BLaER1 (cell line): Measurements from ENCODE around the gene MORN3.
"Not testable (repeated sequence)": the region's sequence is repeated elsewhere in the genome, so short reads cannot be mapped to it uniquely, and the experiment has no call there.

ENCODE experiments used
- H3K27ac ChIP-seq: shearing (Covaris generic); formaldehyde crosslinking; 2 replicates; pipeline ENCODE4 v1.8.1; 2022
- H3K27me3 ChIP-seq: shearing (Covaris generic); formaldehyde crosslinking; 2 replicates; pipeline ENCODE4 v1.8.1; 2022
- H3K36me3 ChIP-seq: shearing (Covaris generic); formaldehyde crosslinking; 2 replicates; pipeline ENCODE4 v1.8.1; 2022
- H3K4me1 ChIP-seq: shearing (Covaris generic); formaldehyde crosslinking; 2 replicates; pipeline ENCODE4 v1.8.1; 2022
- H3K4me2 ChIP-seq: shearing (Covaris generic); formaldehyde crosslinking; 2 replicates; pipeline ENCODE4 v1.8.1; 2022
- H3K4me3 ChIP-seq: shearing (Covaris generic); formaldehyde crosslinking; 2 replicates; pipeline ENCODE4 v1.8.1; 2022
- H3K9ac ChIP-seq: shearing (Covaris generic); formaldehyde crosslinking; 2 replicates; pipeline ENCODE4 v1.8.1; 2022
- H3K9me3 ChIP-seq: shearing (Covaris generic); formaldehyde crosslinking; 2 replicates; pipeline ENCODE4 v1.8.1; 2022
- H4K20me1 ChIP-seq: shearing (Covaris generic); formaldehyde crosslinking; 2 replicates; pipeline ENCODE4 v1.8.1; 2022
- Cebpa-rat ChIP-seq: shearing (Covaris generic); IDR thresholded peaks from 2 replicates; pipeline ENCODE4 v1.8.1; 2022

Gene MORN3

DNA sequence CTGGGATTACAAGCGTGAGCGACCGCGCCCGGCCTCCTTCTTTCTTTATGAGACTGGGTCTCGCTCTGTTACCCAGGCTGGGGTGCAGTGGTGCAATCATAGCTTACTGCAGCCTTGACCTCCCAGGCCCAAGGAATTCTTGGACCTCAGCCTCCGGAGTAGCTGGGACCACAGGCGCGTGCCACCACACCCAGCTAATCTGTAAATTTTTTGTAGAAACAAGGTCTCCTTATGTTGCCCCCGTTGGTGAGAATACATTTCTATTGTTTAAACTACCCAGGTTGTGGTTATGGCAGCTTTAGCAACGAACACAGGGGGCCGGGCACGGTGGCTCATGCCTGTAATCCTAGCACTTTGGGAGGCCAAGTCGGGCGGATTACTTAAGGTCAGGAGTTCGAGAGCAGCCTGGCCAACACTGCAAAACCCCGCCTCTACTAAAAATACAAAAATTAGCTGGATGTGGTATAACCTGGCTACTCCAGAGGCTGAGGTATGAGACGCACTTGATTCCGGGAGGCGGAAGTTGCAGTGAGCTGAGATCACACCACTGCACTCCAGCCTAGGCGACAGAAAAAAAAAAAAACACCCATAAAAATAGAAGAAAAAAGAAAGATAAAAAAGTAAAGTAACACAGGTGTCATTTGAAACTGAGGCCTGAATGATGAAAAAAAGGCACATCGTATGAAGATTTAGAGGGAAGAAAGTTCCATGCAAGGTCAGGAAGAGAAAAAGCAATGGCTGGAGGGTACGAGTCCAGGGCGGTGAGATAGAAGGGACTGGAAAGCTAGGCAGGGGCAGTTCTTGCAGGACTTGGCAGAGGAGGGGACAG is 42.1 kb upstream of the MORN3 start:
- no peaks in the 10 kb centered on the region for H3K27me3 ChIP-seq
- 0 out of 2 replicates have a peak overlapping the region, but pooled peaks have one; percentile 41 for H3K27ac ChIP-seq
- no peaks in the 10 kb centered on the region for H3K9me3 ChIP-seq
- peak overlapping the region; percentile 100 for H3K4me2 ChIP-seq
- H3K9ac ChIP-seq, result peak overlapping the region; percentile 84
- no peak for TF ChIP-seq Cebpa-rat
- peaks cover 14% of the 10 kb centered on the region for H3K36me3 ChIP-seq
- peaks cover 40% of the 10 kb centered on the region for H3K4me1 ChIP-seq
- peaks cover 34% of the 10 kb centered on the region for H4K20me1 ChIP-seq
- H3K4me3 ChIP-seq, result peak overlapping the region; percentile 99

DNA sequence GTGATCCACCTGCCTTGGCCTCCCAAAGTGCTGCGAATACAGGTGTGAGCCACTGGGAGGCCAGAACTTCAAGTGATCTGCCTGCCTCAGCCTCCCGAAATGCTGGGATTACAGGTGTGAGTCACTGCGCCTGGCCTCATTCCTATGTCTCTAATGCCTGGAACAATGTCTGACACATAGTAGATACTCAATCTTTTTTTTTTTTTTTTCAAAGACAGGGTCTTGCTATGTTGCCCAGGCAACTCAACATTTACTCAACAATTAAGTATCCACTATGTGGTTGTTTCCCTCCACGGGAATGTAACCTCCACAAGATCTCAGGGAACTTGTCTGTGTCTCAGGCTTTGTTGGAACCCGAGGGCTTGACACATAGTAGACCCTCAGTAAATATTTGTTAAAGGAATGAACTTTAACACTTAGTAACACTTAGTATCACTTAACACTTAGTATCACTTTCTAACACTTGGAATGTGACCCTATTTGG is 40.1 kb upstream of the MORN3 start:
- H3K4me2 ChIP-seq, result peak overlapping the region; percentile 49
- H3K4me1 ChIP-seq, result peaks cover 40% of the 10 kb centered on the region
- no peak overlapping the region for H3K9ac ChIP-seq
- H3K4me3 ChIP-seq, result no peak overlapping the region
- H3K36me3 ChIP-seq, result no peaks in the 10 kb centered on the region
- peaks cover 14% of the 10 kb centered on the region for H4K20me1 ChIP-seq
- H3K27me3 ChIP-seq, result no peaks in the 10 kb centered on the region
- peaks cover 13% of the 10 kb centered on the region for H3K9me3 ChIP-seq
- TF ChIP-seq Cebpa-rat, result no peak
- no peak overlapping the region for H3K27ac ChIP-seq

DNA sequence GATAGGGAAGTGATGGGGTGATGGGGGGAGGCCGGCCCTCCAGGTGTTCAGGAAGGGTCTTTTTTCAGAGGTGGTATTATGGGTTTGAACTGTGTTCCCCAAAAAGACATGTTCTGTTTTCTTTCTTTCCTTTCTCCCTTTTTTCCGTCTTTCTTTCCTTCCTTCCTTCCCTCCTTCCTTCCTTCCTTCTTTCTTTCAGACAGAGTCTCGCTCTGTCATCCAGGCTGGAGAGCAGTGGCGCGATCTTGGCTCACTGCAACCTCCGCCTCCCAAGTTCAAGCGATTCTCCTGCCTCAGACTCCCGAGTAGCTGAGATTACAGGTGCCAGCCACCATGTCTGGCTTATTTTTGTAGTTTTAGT is 39.6 kb upstream of the MORN3 start:
- not testable (repeated sequence) for H3K27ac ChIP-seq, H4K20me1 ChIP-seq, H3K4me3 ChIP-seq, H3K36me3 ChIP-seq, H3K27me3 ChIP-seq
- H3K9me3 ChIP-seq, result peaks cover 13% of the 10 kb centered on the region
- H3K4me1 ChIP-seq, result peaks cover 35% of the 10 kb centered on the region
- H3K9ac ChIP-seq, result 0 out of 2 replicates have a peak overlapping the region, but pooled peaks have one; percentile 1
- H3K4me2 ChIP-seq, result peak overlapping the region; percentile 49

DNA sequence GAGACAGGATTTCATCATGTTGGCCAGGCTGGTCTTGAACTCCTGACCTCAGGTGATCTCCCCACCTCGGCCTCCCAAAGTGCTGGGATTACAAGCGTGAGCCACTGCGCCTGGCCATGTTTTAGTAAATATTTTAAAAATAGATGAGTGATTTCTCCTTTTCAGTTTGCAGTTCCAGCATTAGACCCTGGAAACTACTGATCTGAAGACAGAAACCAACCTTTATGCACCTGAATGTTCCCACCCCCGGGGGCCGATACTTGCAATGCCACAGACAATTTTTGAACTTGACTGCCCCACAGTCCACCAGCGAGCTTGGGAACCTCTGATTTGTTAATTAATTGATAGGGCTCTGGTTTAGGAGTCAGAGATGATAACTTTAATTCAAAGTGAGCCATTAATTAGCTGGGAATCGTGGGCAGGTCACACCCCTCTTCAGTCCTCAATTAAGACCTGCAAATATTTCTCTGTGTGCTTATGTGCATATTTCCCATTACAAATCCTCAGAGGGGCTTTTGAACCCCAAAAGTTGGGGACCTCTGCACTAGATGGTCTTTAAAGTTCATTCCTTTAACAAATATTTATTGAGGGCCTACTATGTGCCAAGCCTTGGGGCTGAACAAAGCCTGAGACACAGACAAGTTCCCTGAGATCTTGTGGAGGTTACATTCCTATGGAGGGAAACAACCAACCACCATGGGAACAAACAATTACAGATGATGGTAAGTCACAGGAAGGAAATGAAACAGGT is 39.0 kb upstream of the MORN3 start:
- peaks cover 29% of the 10 kb centered on the region for H3K4me1 ChIP-seq
- no peaks in the 10 kb centered on the region for H3K27me3 ChIP-seq
- peaks cover 13% of the 10 kb centered on the region for H3K9me3 ChIP-seq
- H3K27ac ChIP-seq, result no peak overlapping the region
- peak overlapping the region; percentile 49 for H3K4me2 ChIP-seq
- no peak overlapping the region for H3K4me3 ChIP-seq
- no peaks in the 10 kb centered on the region for H3K36me3 ChIP-seq
- no peak for TF ChIP-seq Cebpa-rat
- 0 out of 2 replicates have a peak overlapping the region, but pooled peaks have one; percentile 1 for H3K9ac ChIP-seq
- H4K20me1 ChIP-seq, result peaks cover 3% of the 10 kb centered on the region

DNA sequence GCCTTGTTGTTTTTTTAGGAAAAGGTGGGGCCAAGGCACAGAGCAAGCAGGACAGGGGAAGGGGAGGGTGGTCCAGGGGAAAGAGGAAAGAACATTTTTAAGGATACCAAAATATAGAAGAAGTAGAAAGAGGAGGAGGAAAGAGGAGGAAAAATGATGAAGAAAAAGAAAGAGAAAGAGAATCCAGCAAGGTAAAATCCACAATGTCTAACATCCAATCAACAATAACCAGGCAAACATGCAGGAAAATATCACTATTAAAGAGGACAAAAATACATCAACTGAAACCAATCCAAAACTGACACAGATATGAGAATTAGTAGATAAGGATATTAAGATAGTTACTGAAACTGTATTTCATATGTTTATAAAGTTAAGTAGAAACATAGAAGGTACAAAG is 36.1 kb upstream of the MORN3 start:
- Histone ChIP-seq H3K9ac (no peak overlapping the region), H4K20me1 (no peaks in the 10 kb centered on the region), H3K27ac (no peak overlapping the region), H3K4me1 (peaks cover 10% of the 10 kb centered on the region), H3K4me2 (no peak overlapping the region), H3K4me3 (no peak overlapping the region), H3K36me3 (no peaks in the 10 kb centered on the region), H3K27me3 (no peaks in the 10 kb centered on the region), H3K9me3 (peaks cover 13% of the 10 kb centered on the region)
- no peak for TF ChIP-seq Cebpa-rat

- H3K4me1 ChIP-seq, result no peaks in the 10 kb centered on the region
Observed at GRCh38 chr12:121702944-121703343, 33.5 kb upstream of the MORN3 start.

GRCh38 chr12:121701667-121702277 is 32.3 kb upstream of the MORN3 start:
- Histone ChIP-seq H3K4me2 (no peak overlapping the region), H3K27me3 (no peaks in the 10 kb centered on the region), H3K36me3 (no peaks in the 10 kb centered on the region), H3K4me1 (no peaks in the 10 kb centered on the region), H4K20me1 (no peaks in the 10 kb centered on the region), H3K9me3 (peaks cover 13% of the 10 kb centered on the region), H3K27ac (no peak overlapping the region), H3K4me3 (no peak overlapping the region), H3K9ac (no peak overlapping the region)
- no peak for TF ChIP-seq Cebpa-rat

More at GRCh38 chr12:121702944-121703343, 33.5 kb upstream of the MORN3 start:
- Histone ChIP-seq H3K27me3 (no peaks in the 10 kb centered on the region), H3K9ac (no peak overlapping the region), H3K4me2 (no peak overlapping the region), H4K20me1 (no peaks in the 10 kb centered on the region), H3K4me3 (no peak overlapping the region), H3K9me3 (peaks cover 13% of the 10 kb centered on the region), H3K27ac (no peak overlapping the region), H3K36me3 (no peaks in the 10 kb centered on the region)
- no peak for TF ChIP-seq Cebpa-rat

GRCh38 chr12:121697861-121698260 is 28.4 kb upstream of the MORN3 start:
- H3K4me2 ChIP-seq, H3K9me3 ChIP-seq, H3K4me3 ChIP-seq, H3K36me3 ChIP-seq, H3K27ac ChIP-seq, H4K20me1 ChIP-seq, H3K4me1 ChIP-seq, H3K27me3 ChIP-seq, H3K9ac ChIP-seq: not testable (repeated sequence)

GRCh38 chr12:121697093-121697698 is 27.7 kb upstream of the MORN3 start:
- Histone ChIP-seq H3K9ac (no peak overlapping the region), H3K4me3 (no peak overlapping the region), H3K27ac (no peak overlapping the region), H3K9me3 (no peaks in the 10 kb centered on the region), H3K36me3 (no peaks in the 10 kb centered on the region), H3K4me2 (no peak overlapping the region), H3K27me3 (no peaks in the 10 kb centered on the region), H3K4me1 (no peaks in the 10 kb centered on the region), H4K20me1 (no peaks in the 10 kb centered on the region)
- no peak for TF ChIP-seq Cebpa-rat
